PC-9 (cell line): ENCODE data around the gene DCAF4L1. TPM values are rescaled to one million over a fixed set of nuclear protein-coding genes. Genes with fewer than 3 reads are reported as not detected.

Experiments
- BruUV-seq: library from RNA; stranded (reverse); fragments of 400-500 nt; replicated peaks from 2 replicates; lab custom pipeline; 2021; lab: Mats Ljungman, UMichigan
- CTCF ChIA-PET: fragments of 300-600 bp; sonication (Branson Sonifier 250); formaldehyde crosslinking; loops from one replicate; lab custom pipeline; 2022; ENCODE audit warnings: antibody characterized with exemption; lab: Charles Lee
- POLR2A ChIA-PET: fragments of 300-600 bp; sonication (Branson Sonifier 250); formaldehyde crosslinking; loops from one replicate; lab custom pipeline; 2022; ENCODE audit warnings: antibody characterized with exemption; ENCODE audit not compliant: unreplicated experiment; lab: Charles Lee
- DNase-seq, 2 experiments: peaks; one replicate each; pipeline versions ENCODE4 v3.0.0 to v3.0.0-alpha.2; 2015 to 2022; ENCODE audit warnings: mixed read lengths in 1 of 2
- H2AFZ ChIP-seq: fragments of 200-600 bp; sonication (generic); 2 replicates; pipeline ENCODE4 v1.8.1; 2017; ENCODE audit warnings: antibody characterized with exemption
- H3F3A ChIP-seq: fragments of 200-600 bp; sonication (generic); 2 replicates; pipeline ENCODE4 v1.8.1; 2017; ENCODE audit warnings: antibody characterized with exemption, mild to moderate bottlenecking, low read depth; ENCODE audit not compliant: insufficient read depth
- H3K27ac ChIP-seq: fragments of 200-600 bp; sonication (generic); 2 replicates; pipeline ENCODE4 v1.6.1; 2016; ENCODE audit warnings: mixed run types
- H3K27me3 ChIP-seq: fragments of 200-600 bp; sonication (generic); 2 replicates; pipeline ENCODE4 v1.6.1; 2016; ENCODE audit warnings: low read depth, mixed run types; ENCODE audit not compliant: insufficient read depth
- H3K36me3 ChIP-seq: fragments of 200-600 bp; sonication (generic); 2 replicates; pipeline ENCODE4 v1.6.1; 2016; ENCODE audit warnings: low read depth, mixed run types
- H3K4me1 ChIP-seq: fragments of 200-600 bp; sonication (generic); replicated peaks from 2 replicates; pipeline ENCODE4 v1.6.1; 2016; ENCODE audit warnings: mixed run types; ENCODE audit not compliant: insufficient read depth
- H3K4me2 ChIP-seq: fragments of 200-600 bp; sonication (generic); 2 replicates; pipeline ENCODE4 v1.6.1; 2017; ENCODE audit warnings: mixed run types
- H3K4me3 ChIP-seq: fragments of 200-600 bp; sonication (generic); 2 replicates; pipeline ENCODE4 v1.6.1; 2016; ENCODE audit warnings: mixed run types
- H3K79me2 ChIP-seq: fragments of 200-600 bp; sonication (generic); 2 replicates; pipeline ENCODE4 v1.6.1; 2017; ENCODE audit warnings: low read depth, mixed run types
- H3K9me2 ChIP-seq: fragments of 200-600 bp; sonication (generic); 2 replicates; pipeline ENCODE4 v1.8.1; 2017; ENCODE audit warnings: mild to moderate bottlenecking; ENCODE audit not compliant: insufficient read depth
- H3K9me3 ChIP-seq: fragments of 200-600 bp; sonication (generic); 2 replicates; pipeline ENCODE4 v1.8.1; 2016; ENCODE audit warnings: low read depth; ENCODE audit not compliant: insufficient read depth
- H4K20me1 ChIP-seq: fragments of 200-600 bp; sonication (generic); 2 replicates; pipeline ENCODE4 v1.8.1; 2017; ENCODE audit not compliant: insufficient read depth
- EZH2 ChIP-seq: fragments of 200-600 bp; sonication (generic); IDR thresholded peaks from 2 replicates; pipeline ENCODE4 v1.8.0; 2017; ENCODE audit warnings: antibody characterized with exemption, low read depth
- intact Hi-C: fragments of 100-400 bp; cut with micrococcal nuclease; formaldehyde crosslinking; loops from one replicate; pipeline ENCODE4 v1.10.0; 2022; ENCODE audit not compliant: unreplicated experiment
- total RNA-seq: library from RNA; stranded (reverse); gene quantifications from 2 replicates; pipeline ENCODE4 v1.2.3, GENCODE V29; 2021
- TF ChIP-seq, protein P1 (sequence below): fragments of 200-600 bp; sonication (generic); conservative IDR thresholded peaks from 2 replicates; pipeline ENCODE4 v1.6.1; 2017; ENCODE audit warnings: mixed run types, antibody characterized with exemption, mild to moderate bottlenecking, moderate library complexity

The DCAF4L1 gene
- total RNA-seq, 1 experiment from 2014 or later = 0.15 TPM

DNA sequence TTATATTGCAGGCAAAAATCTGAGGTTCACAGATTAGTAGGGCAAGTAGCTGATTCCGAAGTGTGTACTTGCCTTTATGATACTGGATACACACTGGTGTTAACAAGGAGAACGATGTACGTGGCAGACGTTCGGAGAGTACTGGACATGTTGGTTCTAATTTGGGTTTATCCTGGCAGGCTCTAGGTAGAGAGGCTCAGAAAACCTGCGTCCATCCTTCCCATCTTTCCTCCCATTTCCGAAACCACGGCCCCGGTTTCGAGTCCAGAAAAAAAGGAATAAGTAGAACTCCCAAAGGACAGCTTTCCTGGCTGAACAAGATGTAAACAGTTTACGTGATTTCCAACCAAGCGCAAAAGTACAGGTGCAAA is 8.4 kb downstream of the DCAF4L1 start:
- Histone ChIP-seq H3F3A (no peaks in the 10 kb centered on the region), H2AFZ (peak overlapping the region; percentile 97), H3K27me3 (no peaks in the 10 kb centered on the region), H4K20me1 (no peaks in the 10 kb centered on the region), H3K27ac (peak overlapping the region; percentile 33), H3K4me1 (peaks cover 22% of the 10 kb centered on the region), H3K79me2 (peaks cover 31% of the 10 kb centered on the region), H3K36me3 (no peaks in the 10 kb centered on the region), H3K9me2 (no peaks in the 10 kb centered on the region), H3K4me3 (peak overlapping the region; percentile 70), H3K4me2 (peak overlapping the region; percentile 85), H3K9me3 (no peaks in the 10 kb centered on the region)
- TF ChIP-seq, protein P1, sequence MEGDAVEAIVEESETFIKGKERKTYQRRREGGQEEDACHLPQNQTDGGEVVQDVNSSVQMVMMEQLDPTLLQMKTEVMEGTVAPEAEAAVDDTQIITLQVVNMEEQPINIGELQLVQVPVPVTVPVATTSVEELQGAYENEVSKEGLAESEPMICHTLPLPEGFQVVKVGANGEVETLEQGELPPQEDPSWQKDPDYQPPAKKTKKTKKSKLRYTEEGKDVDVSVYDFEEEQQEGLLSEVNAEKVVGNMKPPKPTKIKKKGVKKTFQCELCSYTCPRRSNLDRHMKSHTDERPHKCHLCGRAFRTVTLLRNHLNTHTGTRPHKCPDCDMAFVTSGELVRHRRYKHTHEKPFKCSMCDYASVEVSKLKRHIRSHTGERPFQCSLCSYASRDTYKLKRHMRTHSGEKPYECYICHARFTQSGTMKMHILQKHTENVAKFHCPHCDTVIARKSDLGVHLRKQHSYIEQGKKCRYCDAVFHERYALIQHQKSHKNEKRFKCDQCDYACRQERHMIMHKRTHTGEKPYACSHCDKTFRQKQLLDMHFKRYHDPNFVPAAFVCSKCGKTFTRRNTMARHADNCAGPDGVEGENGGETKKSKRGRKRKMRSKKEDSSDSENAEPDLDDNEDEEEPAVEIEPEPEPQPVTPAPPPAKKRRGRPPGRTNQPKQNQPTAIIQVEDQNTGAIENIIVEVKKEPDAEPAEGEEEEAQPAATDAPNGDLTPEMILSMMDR = no peak
- no peak for TF ChIP-seq EZH2
- no peak for DNase-seq
- TSS peak; percentile 97 for BruUV-seq
- ChIA-PET CTCF (interaction anchor here (0.5 kb wide), 1 partner anchor 734 kb away, joined by 4 read pairs; no protein-coding TSS in a partner anchor), POLR2A (interaction anchor here (0.6 to 0.7 kb wide), 2 partner anchors 33 to 1939 kb away, joined by 3 to 4 read pairs; no protein-coding TSS in a partner anchor)
- intact Hi-C loops = loop anchor here (1.0 kb wide), 1 partner anchor 55 kb away; the partner anchor contains the start of gene TMEM33

DNA sequence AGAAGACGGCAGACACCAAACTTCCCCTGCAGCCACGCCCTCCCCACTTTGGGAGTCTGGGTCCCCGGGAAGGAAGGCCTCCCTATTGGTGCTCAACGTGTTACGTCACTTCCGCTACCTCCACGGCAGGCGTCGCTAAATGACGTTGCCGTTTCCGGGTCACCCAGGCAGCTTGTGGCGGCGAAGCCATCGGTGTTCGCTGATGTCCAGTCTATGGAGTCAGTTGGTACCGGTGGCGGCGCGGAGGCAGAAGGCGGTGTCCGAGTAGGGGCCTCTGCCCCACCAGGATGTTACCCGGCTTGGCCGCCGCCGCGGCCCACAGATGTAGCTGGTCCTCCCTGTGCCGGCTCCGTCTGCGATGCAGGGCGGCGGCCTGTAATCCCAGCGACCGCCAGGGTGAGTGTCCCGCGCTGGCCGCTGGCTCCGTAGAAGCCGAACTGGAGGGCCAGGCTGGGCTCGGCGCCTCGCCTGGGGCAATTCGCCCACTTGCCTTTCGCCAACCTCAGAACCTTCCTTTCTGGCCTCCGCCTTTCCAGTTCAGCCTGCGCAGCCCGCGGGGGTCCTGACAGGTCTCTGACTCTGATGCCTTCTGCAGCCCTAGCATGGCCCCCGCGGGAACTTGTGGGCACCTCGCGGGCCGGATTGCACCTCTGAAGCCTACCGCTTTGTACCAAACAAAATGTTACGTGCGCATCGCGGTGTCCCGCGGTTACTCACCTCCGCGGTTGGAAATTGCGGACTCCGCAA is 9.0 kb downstream of the DCAF4L1 start, which contains the start of gene SLC30A9:
SLC30A9 (plus strand) TSS at position 166 of the 747 bp plus-strand sequence; CDS start at position 288, 122 bp downstream.
- ChIA-PET POLR2A (interaction anchor here (0.6 to 0.7 kb wide), 3 partner anchors 33 to 1939 kb away, joined by 3 to 4 read pairs (median 4); no protein-coding TSS in a partner anchor), CTCF (interaction anchor here (0.5 kb wide), 1 partner anchor 734 kb away, joined by 4 read pairs; no protein-coding TSS in a partner anchor)
- Histone ChIP-seq H3K27me3 (no peaks in the 10 kb centered on the region), H3K4me1 (peaks cover 22% of the 10 kb centered on the region), H3K9me3 (no peaks in the 10 kb centered on the region), H2AFZ (peak within 1 kb of the TSS; percentile 97), H3K4me2 (peak within 1 kb of the TSS; percentile 85), H3K36me3 (no peaks in the 10 kb centered on the region), H3K4me3 (peak within 1 kb of the TSS; percentile 70), H3K27ac (peak within 1 kb of the TSS; percentile 33), H3K79me2 (peaks cover 36% of the 10 kb centered on the region), H3K9me2 (no peaks in the 10 kb centered on the region), H3F3A (no peaks in the 10 kb centered on the region), H4K20me1 (0 out of 2 replicates have a peak, but pooled peaks cover 4% of the 10 kb centered on the region)
- TF ChIP-seq, protein P1 = peak; percentile 38; the same call in 1 of the 2 replicates
- TF ChIP-seq EZH2 = no peak
- DNase-seq = peak; percentile 87 to 88
- intact Hi-C loops = loop anchor here (1.0 kb wide), 1 partner anchor 55 kb away; the partner anchor contains the start of gene TMEM33
- TSS peak; percentile 70 for BruUV-seq

DNA sequence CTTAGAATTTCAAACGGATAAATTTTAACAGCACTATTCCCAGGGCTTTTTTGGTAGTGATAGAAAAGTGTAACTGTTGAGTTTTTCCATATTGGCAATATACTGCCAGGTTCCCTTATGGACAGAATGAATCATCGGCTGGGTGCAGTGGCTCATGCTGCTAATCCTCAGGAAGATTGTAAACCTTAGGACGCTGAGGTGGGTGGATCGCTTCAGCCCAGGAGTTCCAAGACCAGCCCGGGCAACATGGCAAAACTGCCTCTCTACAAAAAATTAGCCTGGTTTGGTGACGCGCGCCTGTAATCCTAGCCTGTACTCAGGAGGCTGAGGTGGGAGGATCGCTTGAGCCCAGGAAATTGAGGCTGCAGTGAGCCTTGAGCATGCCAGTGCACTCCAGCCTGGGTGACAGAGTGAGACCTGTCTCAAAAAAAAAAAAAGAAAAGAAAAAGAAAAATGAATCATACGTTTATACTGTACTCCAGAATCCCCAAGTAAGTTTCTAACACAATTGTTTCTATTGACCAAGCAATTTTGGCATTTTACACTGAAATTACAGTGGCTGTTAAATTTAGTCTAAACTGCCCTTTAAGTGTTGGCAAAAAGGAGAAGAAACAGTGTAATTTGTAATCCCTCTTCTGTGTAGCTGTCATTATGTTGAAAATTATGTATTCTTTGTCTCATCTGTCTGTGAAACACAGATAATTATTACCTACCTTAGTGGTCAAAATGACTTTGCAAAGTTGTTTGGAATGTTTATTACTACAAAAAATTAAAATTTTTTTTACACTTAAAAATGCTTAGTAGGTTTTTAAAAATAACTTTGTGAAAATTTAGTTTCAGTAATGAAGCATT is 10.6 kb downstream of the DCAF4L1 start:
- H3K4me3 ChIP-seq = peak overlapping the region; percentile 70; the same call in 1 of the 2 replicates
- H3F3A ChIP-seq = no peaks in the 10 kb centered on the region
- ChIA-PET CTCF (interaction anchor here (0.6 kb wide), 1 partner anchor 1002 kb away, joined by 3 read pairs; no protein-coding TSS in a partner anchor), POLR2A (no interaction called here)
- TF ChIP-seq, protein P1 = no peak
- no peak for TF ChIP-seq EZH2
- no peaks in the 10 kb centered on the region for H3K36me3 ChIP-seq
- H3K79me2 ChIP-seq = peaks cover 37% of the 10 kb centered on the region
- H4K20me1 ChIP-seq = 0 out of 2 replicates have a peak, but pooled peaks cover 10% of the 10 kb centered on the region
- intact Hi-C loops = no loop called here
- H3K9me3 ChIP-seq = no peaks in the 10 kb centered on the region
- no peaks in the 10 kb centered on the region for H3K9me2 ChIP-seq
- H3K27ac ChIP-seq = no peak overlapping the region
- H3K4me2 ChIP-seq = peak overlapping the region; percentile 85
- H2AFZ ChIP-seq = no peak overlapping the region
- H3K4me1 ChIP-seq = peaks cover 22% of the 10 kb centered on the region
- no peaks in the 10 kb centered on the region for H3K27me3 ChIP-seq
- BruUV-seq = no TSS peak
- no peak for DNase-seq
